Mucosa of gallbladder (tissue), 1 donor: ENCODE data around the gene BCL2L13. TPM values are rescaled to one million over a fixed set of nuclear protein-coding genes. Genes with fewer than 3 reads are reported as not detected.

Experiments
- DNase-seq: peaks from one replicate; pipeline ENCODE4 v3.0.0-alpha.2; 2020; ENCODE audit warnings: low spot score
- total RNA-seq: library from RNA; stranded (reverse); gene quantifications from one replicate; pipeline ENCODE4 v1.2.1, GENCODE V29; 2021
- donor health status: DM: no; HTN: no; CAD: no.

BCL2L13 gene
- total RNA-seq, 1 donor from 2014 or later: 53.9 TPM

DNA sequence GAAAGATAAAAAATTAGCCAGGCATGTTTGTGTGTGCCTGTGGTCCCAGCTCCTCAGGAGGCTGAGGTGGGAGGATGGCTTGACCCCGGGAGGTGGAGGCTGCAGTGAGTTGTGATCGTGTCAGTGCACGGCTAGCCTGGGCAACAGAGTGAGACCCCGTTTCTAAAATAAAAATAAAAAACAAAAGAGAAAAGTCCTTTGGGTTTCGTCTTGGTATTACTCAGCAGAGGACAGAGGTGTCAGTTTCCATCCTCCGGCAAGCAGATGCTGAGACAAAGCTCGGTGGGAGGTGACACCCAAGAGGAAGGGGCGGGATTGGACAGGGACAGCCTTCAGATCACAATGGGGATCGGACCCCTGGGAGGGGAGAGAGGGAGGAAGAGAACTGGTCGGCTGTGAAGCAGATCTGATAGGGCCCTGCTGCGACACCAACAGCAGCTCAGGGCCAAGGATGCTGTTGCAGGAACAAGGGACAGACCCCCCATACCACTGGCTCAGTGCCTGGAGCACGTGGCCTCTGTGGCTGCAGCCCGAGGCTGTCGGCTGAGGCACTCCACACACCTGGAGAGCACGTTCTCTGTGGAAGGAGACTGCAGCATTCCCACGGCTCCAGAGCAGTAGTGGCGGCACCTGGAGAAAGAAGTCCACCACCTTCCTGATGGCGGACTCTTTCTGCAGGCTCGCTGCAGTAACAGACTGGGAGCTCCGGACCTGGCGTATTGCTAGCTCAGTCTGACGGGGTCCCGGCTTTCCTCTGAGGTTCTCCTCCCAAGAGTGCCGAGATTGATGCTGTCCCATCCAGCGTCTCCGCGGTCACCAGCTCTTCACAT is 140.9 kb downstream of the BCL2L13 start:
- DNase-seq: no peak

- DNase-seq: no peak
Observed at GRCh38 chr22:17780116-17780740, 141.7 kb downstream of the BCL2L13 start.

Other genes starting within 250 kb of the BCL2L13 start
- 0.92 TPM for gene SLC25A18, start 75.3 kb upstream of the BCL2L13 start, total RNA-seq
- 114 TPM for gene ATP6V1E1, start 10.0 kb upstream of the BCL2L13 start, total RNA-seq
- gene BID, start 135.7 kb downstream of the BCL2L13 start, total RNA-seq: 27.1 TPM